Suppressor macrophage (primary cell): ENCODE measurements around the gene BOD1L1.
A peak's percentile ranks its signal among the peaks of the same experiment; 100 is the strongest.

Source experiments
- DNase-seq, 4 experiments: peaks; one replicate each; pipeline ENCODE4 v3.0.0-alpha.2; 2020 to 2022

Gene BOD1L1

DNA sequence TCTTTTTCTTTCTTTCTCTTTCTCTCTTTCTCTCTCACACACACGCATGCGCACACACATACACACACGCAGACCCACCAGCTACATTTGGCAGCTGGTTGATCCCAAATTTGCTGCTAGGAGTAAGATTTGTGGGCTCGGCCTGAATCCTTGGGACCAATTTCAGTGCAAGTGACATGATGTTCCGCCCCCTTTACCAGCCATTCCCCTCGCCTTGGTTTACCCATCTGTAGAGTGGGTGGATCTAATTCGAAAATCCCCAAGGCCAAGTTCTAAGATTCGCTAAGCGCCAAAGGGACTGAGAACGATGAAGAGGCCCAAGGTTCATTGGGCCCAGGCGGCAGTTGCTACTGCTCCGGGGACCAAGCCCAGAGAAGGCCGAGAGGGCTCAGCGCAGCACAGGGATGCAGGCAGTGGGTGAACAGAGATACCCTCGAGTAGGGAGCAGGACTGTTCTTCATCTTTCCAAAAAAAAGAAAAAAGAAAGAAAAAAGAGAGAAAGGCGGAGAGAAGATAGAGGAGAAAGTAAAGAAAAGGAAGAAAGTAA, 89.0 kb downstream of the BOD1L1 start:
- no peak for DNase-seq

DNA sequence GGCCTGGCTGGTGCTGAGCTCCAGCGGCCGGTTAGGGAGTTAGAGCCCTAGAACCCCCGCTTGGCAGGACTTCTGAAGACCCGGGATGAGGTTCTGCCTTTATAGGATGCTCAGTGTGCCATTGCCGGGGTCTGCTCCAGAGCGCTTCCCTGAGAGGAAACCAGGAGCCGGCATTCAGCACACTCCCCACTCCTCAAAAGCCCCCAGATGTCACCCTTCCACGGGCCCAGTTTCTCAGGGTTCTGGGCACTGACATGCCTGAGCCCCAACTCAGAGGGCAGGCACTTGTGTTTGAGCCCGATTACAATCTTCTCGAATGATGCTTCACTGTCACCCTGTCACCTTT, 89.7 kb downstream of the BOD1L1 start:
- no peak for DNase-seq

DNA sequence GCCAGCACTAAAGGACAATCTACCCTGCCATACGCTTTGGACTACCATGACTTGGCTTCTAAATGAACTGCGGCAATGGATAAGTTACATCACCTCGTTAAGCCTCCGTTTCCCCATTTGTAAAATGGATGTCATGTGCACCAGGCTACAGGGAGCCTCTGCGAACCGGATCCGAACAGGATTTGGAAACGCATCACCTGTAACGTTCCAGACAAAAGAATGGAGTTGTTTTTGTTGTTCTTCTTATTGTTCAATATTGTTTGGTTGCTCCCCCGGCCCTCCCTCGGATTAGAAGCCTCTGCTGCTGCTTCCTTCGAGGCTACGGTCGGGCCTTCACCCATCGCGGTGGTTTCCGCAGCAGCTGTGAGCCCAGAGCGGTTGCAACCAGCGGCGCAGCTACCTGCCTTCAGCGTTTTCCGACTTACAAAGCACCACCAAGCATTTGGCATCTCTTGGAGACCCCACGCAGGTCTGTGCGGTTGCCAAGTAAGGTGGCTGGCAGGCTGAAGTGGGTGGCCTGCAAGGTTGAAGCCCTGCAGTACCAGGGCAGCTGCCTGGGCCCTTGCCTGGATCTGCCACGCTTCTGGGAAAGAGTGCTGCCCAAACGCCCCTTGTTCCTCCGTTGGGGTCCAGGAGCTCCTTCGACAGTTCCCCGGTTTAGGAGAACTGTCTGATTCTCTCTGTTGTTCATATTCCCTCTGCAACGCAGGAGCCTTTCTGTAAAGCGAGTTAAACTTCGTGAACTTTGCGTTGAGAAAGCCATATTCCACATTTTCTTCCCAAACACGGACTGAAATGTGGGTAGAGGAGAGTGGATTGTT, 90.3 kb downstream of the BOD1L1 start:
- no peak for DNase-seq

DNA sequence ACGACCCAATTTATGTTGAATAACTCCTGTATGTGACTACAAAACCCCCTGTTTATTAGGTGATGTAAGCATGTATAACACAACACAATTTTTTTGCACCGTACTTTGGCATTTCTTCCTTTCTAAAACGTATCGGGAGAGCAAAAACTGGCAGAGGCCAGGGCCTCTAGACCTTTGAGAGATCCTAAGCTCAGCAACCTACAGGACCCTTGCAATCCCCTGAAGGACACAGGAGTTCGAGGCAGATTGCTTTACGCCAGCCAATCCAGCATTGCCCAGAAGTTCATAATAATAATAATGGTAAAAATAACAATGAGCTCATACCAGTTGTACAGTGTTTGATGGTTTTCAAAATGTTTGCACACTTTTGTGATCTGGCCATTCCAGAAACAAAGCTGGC, 90.9 kb downstream of the BOD1L1 start:
- DNase-seq, result no peak

DNA sequence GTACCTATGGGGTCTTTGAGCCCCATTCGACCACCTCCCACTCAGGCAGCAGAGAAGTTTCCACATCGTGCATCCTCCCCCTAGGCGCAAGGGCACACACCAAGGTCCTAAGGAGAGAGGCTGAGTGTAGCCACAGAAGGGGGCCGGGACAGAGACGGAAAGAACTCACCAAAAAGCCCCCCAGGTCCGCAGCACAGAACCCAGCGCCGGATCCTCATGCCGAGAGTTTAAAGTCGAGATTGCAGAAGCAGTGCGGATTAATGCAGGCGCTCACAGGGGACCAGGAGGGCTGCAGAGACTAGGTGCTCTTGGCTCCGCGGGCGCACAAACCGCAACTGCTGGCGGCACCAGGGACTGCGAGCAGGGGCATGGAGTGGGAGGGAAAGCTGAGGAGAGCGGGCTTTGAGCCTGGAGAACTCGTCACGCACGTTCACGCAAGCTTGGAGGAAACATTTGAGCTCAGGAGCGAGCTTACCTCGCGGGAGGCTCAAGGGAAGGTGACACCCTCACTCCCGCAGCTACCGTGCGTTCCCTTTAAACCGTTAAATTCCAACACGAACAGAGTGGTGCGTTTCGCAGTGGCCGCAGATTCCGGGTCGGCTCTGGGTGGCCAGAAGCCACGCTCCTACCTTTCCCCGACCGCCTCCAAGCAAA, 91.7 kb downstream of the BOD1L1 start:
- DNase-seq, result no peak

DNA sequence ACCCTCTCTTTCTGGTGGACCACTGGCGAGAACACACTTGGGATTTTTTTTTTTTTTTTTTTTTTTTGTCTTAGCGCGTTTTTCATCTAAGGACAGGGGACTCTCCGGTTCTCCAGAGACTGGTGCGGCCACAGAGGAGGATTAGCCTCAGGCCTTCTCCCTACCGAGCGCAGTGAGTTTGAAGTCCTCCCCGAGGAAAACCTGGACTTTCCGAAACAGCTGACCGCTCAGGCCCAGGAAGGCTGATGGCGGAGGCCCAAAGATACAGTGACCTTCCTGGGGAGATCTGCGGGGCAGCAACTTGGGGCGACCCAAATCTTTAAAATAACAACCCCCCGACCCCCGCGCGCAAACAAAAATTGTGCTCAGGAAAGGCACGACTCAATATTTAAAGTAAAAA, 92.4 kb downstream of the BOD1L1 start:
- DNase-seq, result no peak

DNA sequence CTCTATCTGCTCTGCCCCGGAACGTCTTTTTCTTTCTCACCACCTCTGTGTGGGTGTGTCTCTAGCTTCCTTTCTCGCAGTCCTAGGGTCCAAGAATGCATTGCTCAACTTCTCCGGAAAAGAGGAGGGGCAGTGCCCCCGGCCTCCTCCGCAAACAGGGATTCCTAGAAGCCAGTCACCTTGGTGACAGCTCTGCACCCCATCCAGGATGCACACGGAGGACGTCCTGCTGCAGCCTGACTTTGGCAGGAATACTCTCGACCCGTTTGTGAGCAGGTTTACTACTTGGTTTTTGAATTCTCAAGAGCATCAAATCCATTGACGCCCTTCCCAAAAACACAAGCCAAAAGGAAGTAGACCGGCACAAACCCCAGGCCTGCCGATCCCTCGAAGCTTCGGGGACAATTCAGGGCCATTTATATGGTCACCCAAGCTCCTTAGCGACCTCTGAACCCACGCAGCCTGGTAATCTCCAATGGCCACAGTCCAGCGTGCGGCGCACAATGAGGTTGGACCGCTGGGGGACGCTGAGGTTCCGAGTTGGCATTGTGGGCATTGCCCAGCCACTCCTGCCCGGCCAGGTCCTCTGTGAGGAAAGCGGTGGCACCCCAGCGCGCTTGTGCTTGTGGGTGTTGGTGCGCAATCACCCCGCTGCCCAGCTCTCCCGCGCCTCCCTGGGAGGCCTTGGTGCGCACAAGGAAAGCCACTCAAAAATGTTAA, 93.0 kb downstream of the BOD1L1 start:
- DNase-seq, result no peak

DNA sequence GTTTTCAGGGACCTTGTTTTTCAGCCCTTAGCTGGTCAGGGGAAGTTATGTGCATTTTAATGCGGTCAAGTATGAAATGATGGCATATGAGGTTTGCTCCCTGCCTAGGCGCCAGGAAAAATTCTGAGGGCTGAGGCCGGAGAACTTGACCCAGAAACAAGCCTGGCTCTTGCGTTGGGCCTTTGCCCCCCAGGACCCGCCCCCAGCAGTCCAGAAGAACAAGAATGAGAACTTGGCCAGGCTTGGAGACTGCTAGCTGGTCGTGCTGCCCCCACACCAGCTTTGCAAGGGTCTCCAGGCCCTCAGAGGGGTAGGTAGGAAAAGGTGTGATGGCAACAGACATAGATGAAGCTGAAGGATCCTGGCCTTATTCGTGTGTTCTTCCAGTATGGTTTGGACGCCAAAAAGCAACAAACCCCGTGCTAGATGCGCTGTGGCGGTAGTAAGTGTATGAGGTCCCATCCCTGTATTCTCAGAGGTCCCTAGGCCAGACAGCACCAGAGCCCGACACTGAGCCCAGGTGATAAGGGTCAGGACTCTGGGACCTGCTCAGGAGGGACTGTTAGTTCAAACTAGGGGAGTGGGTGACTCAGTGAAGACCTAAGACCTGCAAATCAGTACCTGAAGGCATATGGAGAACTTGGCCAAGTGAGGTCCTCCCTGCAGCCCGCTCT, 93.7 kb downstream of the BOD1L1 start:
- DNase-seq, result no peak

DNA sequence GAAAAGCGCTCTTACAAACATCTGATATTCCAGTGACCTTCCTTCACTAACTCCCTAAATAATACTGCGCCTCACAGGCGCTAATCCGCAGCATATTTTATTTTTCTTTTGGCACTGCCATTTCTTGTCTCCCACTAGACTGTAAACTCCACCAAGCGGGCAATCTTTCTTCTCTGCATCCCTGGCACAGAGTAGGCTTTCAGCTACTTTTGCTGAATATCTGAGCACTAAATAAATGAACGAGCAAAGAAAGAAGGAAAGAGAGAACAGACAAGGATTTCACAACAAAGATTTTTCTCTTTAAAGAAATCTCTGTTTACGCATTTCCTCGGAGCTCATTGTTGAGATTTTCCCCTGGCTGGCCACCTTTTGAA, 95.9 kb downstream of the BOD1L1 start:
- no peak for DNase-seq

DNA sequence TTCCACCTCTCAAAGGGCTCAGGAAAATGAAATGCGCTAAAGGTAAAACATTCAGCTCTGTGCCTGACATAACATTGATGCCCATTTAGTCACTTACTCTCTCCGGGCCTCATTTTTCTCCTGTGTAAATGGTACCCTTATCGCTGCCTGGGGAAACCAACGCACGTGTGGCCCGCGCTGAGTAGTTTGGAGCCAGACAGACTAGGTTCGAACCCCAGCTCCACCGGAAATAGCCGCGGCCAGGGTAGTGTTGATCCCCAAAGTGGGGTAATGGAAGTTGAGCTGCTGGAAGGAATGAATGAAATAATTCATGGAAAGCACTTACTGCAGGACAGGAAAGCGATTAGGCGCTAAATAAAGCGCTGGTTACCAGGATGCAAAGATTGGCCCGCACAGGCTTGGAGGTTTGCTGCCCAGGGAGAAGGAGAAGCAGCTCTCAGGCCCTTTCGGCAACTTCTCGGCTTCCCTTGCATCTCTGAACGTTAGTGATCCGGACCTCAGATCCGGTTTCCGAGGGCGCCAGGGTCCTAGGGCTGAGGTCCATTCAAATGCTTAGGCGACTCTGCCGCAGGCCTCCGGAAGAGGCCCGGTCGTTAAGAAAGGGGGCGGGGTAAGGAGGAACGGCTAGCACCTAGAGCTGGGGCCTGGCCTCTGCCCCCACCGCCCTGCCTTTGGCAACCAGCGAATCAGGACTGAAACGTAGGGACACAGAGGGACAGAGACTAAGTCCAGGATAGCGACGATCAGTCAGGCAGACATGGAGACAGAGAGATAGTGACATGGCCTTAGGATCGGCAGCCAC, 96.5 kb downstream of the BOD1L1 start:
- DNase-seq, result no peak

DNA sequence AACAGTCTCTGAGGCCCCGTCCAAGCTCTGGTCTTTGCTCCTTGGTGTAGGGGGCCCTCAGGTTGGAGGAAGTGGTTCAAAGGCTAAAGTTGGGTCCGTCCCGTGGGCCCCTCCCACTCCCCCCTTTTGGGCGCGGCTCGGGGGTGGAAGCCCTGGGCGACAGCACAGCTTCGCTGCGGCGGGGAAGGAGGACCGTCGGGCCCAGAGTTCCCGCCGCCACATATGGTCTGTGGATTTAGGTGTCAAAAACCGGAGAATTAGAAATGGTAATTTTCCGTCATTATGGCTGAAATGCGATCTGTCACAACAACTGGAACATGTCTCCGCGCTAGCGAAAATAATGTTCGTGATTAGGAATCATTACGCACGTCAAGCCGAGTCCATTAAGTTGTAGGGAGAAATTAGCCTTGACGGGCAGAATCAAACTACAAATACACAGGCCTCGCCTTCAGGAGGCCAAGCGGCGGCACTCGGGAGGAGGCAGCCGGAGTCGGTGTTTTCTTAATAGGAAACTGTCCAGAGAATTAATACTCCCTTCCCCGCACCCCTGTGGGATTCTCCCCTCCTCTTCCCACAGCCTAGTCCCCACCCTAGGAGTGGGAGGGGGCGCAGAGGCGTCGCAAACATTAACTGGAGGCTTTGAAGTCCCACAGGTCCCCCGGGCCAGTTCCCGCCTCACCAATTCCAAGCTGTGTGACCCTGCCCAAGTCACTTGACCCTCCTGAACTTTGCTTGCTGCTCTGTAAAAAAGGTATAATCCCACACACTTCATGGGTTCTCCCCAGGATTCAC, 98.2 kb downstream of the BOD1L1 start:
- no peak for DNase-seq

DNA sequence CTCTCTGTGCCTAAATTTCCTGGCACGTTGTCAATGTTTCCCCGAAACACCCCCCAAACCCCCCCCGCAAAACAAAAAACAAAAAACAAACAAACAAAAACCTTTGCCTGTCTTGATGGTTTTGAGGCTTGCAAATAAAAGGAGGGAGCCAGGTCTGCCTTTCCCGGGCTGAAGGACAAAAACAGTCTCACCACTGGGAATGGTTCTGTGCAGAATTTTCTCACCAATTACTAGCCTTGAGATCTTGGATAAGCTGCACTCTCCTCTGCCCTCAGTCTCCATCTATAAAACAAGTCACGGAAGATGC, 98.8 kb downstream of the BOD1L1 start:
- no peak for DNase-seq

DNA sequence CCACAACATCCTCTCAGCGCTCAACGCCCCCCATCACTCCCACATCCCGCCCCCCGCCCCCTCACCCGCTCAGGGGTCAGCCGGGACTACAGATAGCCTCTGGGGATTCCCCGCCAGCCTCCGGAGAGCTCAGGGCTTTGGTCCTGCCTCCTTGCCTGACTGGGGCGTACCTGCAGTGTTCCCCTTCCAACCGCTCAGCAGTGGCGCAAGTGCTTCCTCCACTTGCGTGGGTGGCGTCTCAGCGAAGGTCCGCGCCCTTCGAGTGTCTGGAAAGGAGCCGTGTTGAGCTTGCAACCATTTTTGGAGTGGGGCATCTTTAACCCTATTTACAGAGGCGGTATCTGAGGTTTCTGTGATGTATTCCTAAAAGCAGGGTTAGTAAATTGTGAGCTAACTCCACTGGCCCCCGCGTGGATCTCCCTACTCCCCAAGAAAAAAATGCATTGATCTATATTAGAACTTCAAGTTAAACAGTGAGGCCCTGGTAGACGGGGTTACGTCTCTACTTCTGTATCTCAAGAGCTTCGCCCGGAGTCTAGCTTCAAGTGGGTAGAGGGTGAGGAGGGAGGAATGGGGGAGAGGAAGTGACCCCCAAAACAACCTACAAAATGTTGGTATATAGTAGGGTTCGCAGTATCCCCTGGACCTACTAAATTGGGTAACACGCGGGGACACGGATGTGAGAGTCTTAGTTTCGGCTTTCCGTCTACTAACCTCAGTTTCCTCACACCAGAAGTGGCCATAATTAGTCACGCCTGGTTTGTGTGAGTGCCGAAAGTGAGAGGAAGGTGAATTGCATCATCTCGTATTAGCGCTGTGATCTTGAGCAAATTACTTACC, 99.3 kb downstream of the BOD1L1 start:
- DNase-seq, result peak in 1 of 4 experiments; percentile 20

DNA sequence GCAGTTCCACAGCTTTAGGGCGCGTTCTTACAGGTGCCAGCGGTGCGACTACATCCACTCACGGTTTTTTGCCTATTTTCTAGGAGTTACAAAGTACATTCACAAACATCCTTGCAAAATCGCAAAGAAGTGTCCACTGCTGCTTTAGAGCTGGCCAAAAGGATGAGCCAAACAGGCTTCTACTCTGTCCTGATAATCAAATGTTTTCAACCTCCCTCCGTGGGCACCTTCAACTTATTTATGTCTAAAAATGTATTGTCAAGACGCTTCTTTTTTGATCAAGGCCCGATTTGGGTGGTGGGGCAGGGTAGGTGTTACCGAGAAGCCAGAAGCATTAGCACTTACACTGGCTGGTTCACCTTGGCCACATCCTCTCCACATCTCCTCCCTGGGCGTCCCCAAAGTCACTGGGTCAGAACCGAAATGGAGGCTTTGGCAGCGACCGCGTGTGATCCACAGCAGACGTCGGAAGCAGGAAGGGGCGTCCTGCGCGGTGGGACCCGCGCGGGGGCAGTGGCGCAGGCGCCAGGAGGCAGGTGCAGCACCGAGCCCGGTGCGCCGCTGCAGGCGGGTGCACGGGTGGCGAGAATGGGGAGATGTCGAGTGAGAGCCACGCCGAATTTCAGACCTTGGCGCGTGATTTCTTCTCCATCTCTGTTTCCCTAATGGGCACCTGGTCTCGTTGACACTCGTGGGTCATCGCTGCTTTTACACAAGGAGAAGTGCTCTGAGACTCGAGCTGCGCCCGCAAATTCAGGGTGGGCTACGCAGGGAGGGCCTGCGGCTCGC, 100.1 kb downstream of the BOD1L1 start:
- no peak for DNase-seq

DNA sequence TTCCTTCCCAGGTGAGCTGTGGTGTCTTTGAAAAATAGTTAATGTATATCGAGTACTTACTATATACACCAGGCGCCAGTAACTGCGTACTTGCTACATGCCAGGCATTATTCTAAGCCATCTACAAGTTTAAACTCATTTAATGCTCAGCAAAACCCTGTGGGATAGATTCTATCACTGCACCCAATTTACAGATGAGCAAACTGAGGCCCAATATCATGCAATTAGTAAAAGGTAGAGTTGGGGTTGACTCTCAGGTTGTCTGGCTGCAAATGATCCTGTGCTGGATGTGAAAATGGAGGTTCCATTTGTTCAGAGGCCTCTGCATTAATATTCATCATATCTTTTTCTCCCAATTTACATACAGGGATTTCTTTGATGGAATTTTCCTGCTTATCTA, 100.9 kb downstream of the BOD1L1 start:
- no peak for DNase-seq

DNA sequence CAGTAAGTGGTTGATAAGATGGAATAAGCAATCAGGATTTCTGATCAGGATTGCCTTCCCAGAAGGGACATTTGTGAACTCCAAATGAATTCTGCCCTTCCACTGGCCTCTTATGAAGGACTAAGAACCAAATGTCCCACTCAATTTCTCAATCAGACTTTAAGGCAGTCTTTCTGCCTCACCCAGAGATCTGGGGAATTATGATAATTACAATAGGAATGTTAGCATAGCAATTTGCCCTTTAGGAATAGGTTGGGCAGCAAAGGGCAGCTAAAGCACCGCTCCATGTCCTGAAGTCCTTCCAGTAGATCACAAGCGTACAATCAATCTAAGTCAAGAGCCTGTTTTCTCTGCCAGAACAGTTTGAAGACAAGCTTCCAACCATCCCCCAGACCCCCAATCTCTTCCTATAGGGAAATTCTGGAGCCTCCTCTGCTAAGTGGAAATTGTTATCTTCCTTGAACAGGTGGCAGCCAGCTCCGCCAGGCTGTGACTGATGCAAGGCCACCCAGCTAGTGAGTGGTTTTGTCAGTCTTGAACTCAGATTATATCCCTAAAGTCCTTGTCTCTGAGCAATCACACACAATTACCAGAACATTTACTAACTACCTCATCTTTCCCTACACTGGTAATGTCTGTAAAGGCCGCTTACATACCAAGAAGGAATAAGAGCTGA, 101.8 kb downstream of the BOD1L1 start:
- no peak for DNase-seq

DNA sequence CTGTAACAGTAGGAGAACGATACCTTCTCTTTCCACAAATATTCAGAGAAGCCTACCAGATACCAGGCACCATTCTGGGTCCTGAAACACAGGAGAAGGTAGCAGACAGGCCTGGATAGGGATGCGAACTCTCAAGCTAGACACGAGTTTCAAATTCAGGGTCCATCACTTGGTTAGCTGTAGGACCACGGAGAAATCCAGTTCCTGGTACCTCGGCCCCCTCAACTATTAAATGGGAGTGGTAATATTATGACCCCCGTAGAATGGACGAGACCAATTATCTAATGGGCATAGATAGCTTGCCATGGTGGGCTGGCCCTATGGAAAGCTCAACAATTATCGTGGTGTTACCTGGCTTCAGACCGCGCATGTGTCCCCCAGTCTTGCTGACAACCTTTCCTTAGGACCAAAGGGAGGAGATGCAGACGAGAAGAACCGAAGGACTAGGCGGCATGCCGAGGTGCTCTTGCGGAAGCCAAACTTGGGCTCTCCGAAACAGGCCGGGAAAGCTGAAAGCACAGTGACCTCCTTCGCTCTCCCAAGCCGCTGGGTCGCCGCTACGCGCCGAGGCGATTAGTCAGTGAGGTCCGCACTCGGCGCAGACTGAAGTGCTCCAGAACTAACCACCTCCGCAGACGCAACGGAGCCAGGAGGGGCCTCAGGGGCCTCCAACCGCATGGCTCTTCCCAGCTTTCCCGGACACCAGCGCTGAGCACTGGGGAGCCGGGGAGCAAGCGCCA, 102.9 kb downstream of the BOD1L1 start:
- no peak for DNase-seq
